SK-N-SH (cell line): ENCODE results near the gene RAPGEF4. TPM values are rescaled to one million over a fixed set of nuclear protein-coding genes. Genes with fewer than 3 reads are reported as not detected.

Experiments used
- CTCF ChIA-PET: fragments of 300-600, 350-600 bp; formaldehyde crosslinking; extraction: SDS; loops from one replicate; lab custom pipeline; 2021; lab: Yijun Ruan, JAX
- POLR2A ChIA-PET: fragments of 350-600 bp; sonication (Branson Sonifier 250); formaldehyde crosslinking; extraction: SDS; loops from one replicate; lab custom pipeline; 2020; ENCODE audit warnings: antibody characterized with exemption, inconsistent platforms; lab: Yijun Ruan, JAX
- DNase-seq: peaks from one replicate; pipeline ENCODE4 v3.0.0; 2012
- H2AFZ ChIP-seq: fragments of 200-600 bp; sonication (generic); 2 replicates; pipeline ENCODE4 v1.8.1; 2016; ENCODE audit warnings: antibody characterized with exemption, mild to moderate bottlenecking, low read depth
- H3F3A ChIP-seq: fragments of 200-600 bp; sonication (generic); replicated peaks from 2 replicates; pipeline ENCODE3; 2016; ENCODE audit warnings: antibody characterized with exemption, mild to moderate bottlenecking; ENCODE audit not compliant: insufficient read depth
- H3K27ac ChIP-seq, 2 experiments: fragments of 200-500 bp in 1 of 2; fragments of 200-600 bp in 1 of 2; sonication (Bioruptor generic) in 1 of 2; sonication (generic), shearing (Covaris generic) in 1 of 2; 2 replicates each; pipeline versions ENCODE4 v1.5.1 to v1.6.1; 2014 to 2016; ENCODE audit warnings: low read depth in 2 of 2, inconsistent platforms in 1 of 2, low read length in 1 of 2, mild to moderate bottlenecking in 1 of 2, mixed read lengths in 1 of 2
- H3K27me3 ChIP-seq: fragments of 200-600 bp; sonication (generic), shearing (Covaris generic); 2 replicates; pipeline ENCODE4 v1.6.1; 2016; ENCODE audit warnings: mixed run types; ENCODE audit not compliant: insufficient read depth
- H3K36me3 ChIP-seq, 2 experiments: fragments of 200-500 bp in 1 of 2; fragments of 200-600 bp in 1 of 2; sonication (Bioruptor generic) in 1 of 2; sonication (generic) in 1 of 2; replicated peaks in 1 of 2; 2 replicates each; pipeline versions ENCODE3 to v1.5.1; 2014 to 2016; ENCODE audit warnings: low read length in 1 of 2, mild to moderate bottlenecking in 1 of 2; ENCODE audit not compliant: insufficient read depth in 2 of 2, control insufficient read depth in 1 of 2
- H3K4me1 ChIP-seq, 2 experiments: fragments of 200-500 bp in 1 of 2; fragments of 200-600 bp in 1 of 2; sonication (Bioruptor generic) in 1 of 2; sonication (generic), shearing (Covaris generic) in 1 of 2; 2 replicates each; pipeline versions ENCODE4 v1.5.1 to v1.6.1; 2014 to 2016; ENCODE audit warnings: low read depth in 1 of 2, low read length in 1 of 2, mixed run types in 1 of 2; ENCODE audit not compliant: insufficient read depth in 2 of 2, control insufficient read depth in 1 of 2
- H3K4me2 ChIP-seq: fragments of 200-600 bp; sonication (generic), shearing (Covaris generic); 2 replicates; pipeline ENCODE4 v1.6.1; 2017; ENCODE audit warnings: mixed run types
- H3K4me3 ChIP-seq, 2 experiments: fragments of 200-500 bp in 1 of 2; fragments of 200-600 bp in 1 of 2; sonication (Bioruptor generic) in 1 of 2; sonication (generic), shearing (Covaris generic) in 1 of 2; 2 replicates each; pipeline versions ENCODE4 v1.5.1 to v1.8.1; 2014 to 2016; ENCODE audit warnings: low read depth in 2 of 2, inconsistent platforms in 1 of 2, low read length in 1 of 2, mild to moderate bottlenecking in 1 of 2, mixed read lengths in 1 of 2, moderate library complexity in 1 of 2
- H3K79me2 ChIP-seq: fragments of 200-600 bp; sonication (generic); 2 replicates; pipeline ENCODE4 v1.8.1; 2017; ENCODE audit warnings: mild to moderate bottlenecking; ENCODE audit not compliant: insufficient read depth
- H3K9ac ChIP-seq: fragments of 200-600 bp; sonication (generic); 2 replicates; pipeline ENCODE4 v1.6.1; 2017; ENCODE audit warnings: mixed run types
- H3K9me2 ChIP-seq: fragments of 200-600 bp; sonication (generic); 2 replicates; pipeline ENCODE4 v1.6.1; 2017; ENCODE audit warnings: mixed run types
- H3K9me3 ChIP-seq: fragments of 200-600 bp; sonication (generic); 2 replicates; pipeline ENCODE4 v1.6.1; 2017; ENCODE audit warnings: mixed run types, mild to moderate bottlenecking, moderate library complexity
- H4K20me1 ChIP-seq: fragments of 200-600 bp; sonication (generic); 2 replicates; pipeline ENCODE4 v1.6.1; 2017; ENCODE audit warnings: mild to moderate bottlenecking, mixed run types; ENCODE audit not compliant: insufficient read depth
- CTCF ChIP-seq: fragments of 200-600 bp; sonication (generic); IDR thresholded peaks from 2 replicates; pipeline ENCODE4 v1.6.1; 2017; ENCODE audit warnings: antibody characterized with exemption, mild to moderate bottlenecking, moderate library complexity
- ELF1 ChIP-seq: IDR thresholded peaks from 2 replicates; pipeline ENCODE4 v1.4.0; 2012
- EP300 ChIP-seq, 2 experiments: IDR thresholded peaks; 2 replicates each; pipeline versions ENCODE4 v1.4.0 to v1.6.1; 2012; ENCODE audit warnings: borderline replicate concordance in 1 of 2, low read depth in 1 of 2, low read length in 1 of 2
- FOXM1 ChIP-seq: IDR thresholded peaks from 2 replicates; pipeline ENCODE4 v1.4.0; 2012; ENCODE audit warnings: low read depth, mild to moderate bottlenecking
- MEF2A ChIP-seq: IDR thresholded peaks from 2 replicates; pipeline ENCODE4 v1.4.0; 2012; ENCODE audit warnings: low read depth, borderline replicate concordance
- NRF1 ChIP-seq: IDR thresholded peaks from 2 replicates; pipeline ENCODE4 v1.6.1; 2012; ENCODE audit warnings: low read depth, mild to moderate bottlenecking, low read length
- RAD21 ChIP-seq: IDR thresholded peaks from 2 replicates; pipeline ENCODE4 v1.6.1; 2012; ENCODE audit warnings: mild to moderate bottlenecking, low read length
- RCOR1 ChIP-seq: fragments of 150-350 bp; IDR thresholded peaks from 2 replicates; pipeline ENCODE4 v1.6.1; 2017; ENCODE audit warnings: antibody characterized with exemption, low read length
- SMC3 ChIP-seq: IDR thresholded peaks from 2 replicates; pipeline ENCODE4 v1.6.1; 2012; ENCODE audit warnings: low read depth, low read length, improper control_type of control experiment
- TAF1 ChIP-seq: IDR thresholded peaks from 2 replicates; pipeline ENCODE4 v1.6.1; 2012; ENCODE audit warnings: low read depth, mild to moderate bottlenecking, low read length, moderate library complexity, borderline replicate concordance
- USF1 ChIP-seq: IDR thresholded peaks from 2 replicates; pipeline ENCODE4 v1.4.0; 2012; ENCODE audit warnings: low read depth, borderline replicate concordance
- WGBS: methylation state at CpG from one replicate; pipeline ENCODE4 v1.1.6; 2017; ENCODE audit warnings: low lambda C conversion rate; 5-methylcytosine and 5-hydroxymethylcytosine counted together
- polyA plus RNA-seq, 3 experiments: library from polyadenylated mRNA; depleted of rRNA; stranded (reverse); fragments of >200 nt; gene quantifications; 2 replicates each; pipeline ENCODE4 v1.2.3, GENCODE V29; 2012
- TF ChIP-seq, protein P1 (sequence below): IDR thresholded peaks from 2 replicates; pipeline ENCODE4; 2012

Gene RAPGEF4
- polyA plus RNA-seq, 1 of the 3 experiments (the other 2 are of a cell fraction): 0.30 TPM

DNA sequence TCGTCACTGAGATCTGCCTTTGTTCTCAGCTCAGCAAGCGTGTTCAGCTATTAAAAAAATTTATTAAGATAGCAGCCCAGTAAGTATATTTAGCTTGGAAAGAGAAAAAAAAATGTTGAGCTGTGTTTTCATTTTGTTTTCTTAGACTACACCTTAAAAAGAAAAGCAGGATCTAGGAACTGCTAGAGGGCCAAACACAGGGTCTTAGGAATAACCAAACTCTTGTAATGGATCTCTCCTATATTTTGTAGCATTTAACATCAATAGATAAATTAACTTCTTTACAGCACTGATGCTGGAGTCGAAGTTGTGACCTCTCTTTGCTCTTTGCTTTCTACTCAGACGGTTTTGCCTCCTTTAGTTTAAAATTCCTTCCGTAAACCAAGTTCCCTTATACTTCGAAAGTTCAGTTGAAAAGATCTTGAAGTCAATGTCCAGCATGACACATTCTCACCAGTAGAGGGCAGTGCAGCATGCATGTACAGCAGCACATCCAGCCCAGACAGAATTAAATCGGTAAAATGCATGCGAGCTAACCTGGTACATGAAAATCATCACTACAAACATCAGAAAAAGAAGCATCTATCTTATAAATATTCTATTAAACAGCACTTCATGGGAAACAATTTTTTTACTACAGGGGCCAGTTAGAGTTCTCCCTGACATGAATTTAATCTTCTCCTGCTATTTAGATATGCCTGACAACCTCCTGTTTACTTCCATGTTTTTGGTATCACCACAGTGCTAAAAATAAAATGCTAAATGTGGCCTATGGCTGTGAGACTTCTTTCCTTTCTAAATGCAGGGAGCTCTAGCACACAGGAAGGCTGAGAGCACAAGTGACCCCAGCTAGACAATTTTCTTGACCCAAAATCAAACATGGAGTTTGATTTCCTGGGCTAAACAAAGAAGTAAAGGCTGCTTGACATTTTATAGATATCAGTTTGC, 291.8 kb downstream of the RAPGEF4 start:
- Histone ChIP-seq H3K4me3 (peak overlapping the region in 1 of 2 experiments; percentile 12; a peak in 1 of 4 replicates), H3K36me3 (peaks cover 0 to 3% of the 10 kb centered on the region in 2 experiments), H3K79me2 (no peaks in the 10 kb centered on the region), H3K9me2 (no peaks in the 10 kb centered on the region), H4K20me1 (no peaks in the 10 kb centered on the region), H3K27ac (peak overlapping the region in 1 of 2 experiments; percentile 14; a peak in 2 of 4 replicates), H3K4me1 (peaks cover 2 to 6% of the 10 kb centered on the region in 2 experiments; a peak in 2 of 4 replicates), H3K9ac (no peak overlapping the region), H3K4me2 (no peak overlapping the region), H3K9me3 (no peaks in the 10 kb centered on the region), H3K27me3 (no peaks in the 10 kb centered on the region), H3F3A (no peaks in the 10 kb centered on the region), H2AFZ (peak overlapping the region; percentile 73)
- ChIA-PET POLR2A (no interaction called here), CTCF (interaction anchor here (0.6 to 6.2 kb wide), 85 partner anchors 8 to 1318 kb away, joined by 3 to 256 read pairs (median 4); no protein-coding TSS in a partner anchor)
- DNase-seq: peak; percentile 70
- no peak for TF ChIP-seq ELF1
- no peak for TF ChIP-seq MEF2A
- TF ChIP-seq USF1: no peak
- peak; percentile 91 for TF ChIP-seq SMC3
- TF ChIP-seq RCOR1: peak; percentile 33; the same call in 1 of the 2 replicates
- TF ChIP-seq, protein P1, sequence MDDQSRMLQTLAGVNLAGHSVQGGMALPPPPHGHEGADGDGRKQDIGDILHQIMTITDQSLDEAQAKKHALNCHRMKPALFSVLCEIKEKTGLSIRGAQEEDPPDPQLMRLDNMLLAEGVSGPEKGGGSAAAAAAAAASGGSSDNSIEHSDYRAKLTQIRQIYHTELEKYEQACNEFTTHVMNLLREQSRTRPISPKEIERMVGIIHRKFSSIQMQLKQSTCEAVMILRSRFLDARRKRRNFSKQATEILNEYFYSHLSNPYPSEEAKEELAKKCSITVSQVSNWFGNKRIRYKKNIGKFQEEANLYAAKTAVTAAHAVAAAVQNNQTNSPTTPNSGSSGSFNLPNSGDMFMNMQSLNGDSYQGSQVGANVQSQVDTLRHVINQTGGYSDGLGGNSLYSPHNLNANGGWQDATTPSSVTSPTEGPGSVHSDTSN: no peak
- peak; percentile 98 for TF ChIP-seq RAD21
- no peak for TF ChIP-seq NRF1
- TF ChIP-seq EP300 (IDR thresholded peaks at IDR 0.05; ENCODE audit: borderline replicate concordance in 1 of 2, low read depth in 1 of 2, low read length in 1 of 2): no peak
- no peak for TF ChIP-seq TAF1
- TF ChIP-seq FOXM1: no peak
- TF ChIP-seq CTCF: peak; percentile 98
- 37% methylated on average over 8 of the region's 8 CpGs for WGBS
